Activated T-helper 1 cell treated with anti-CD3 and anti-CD28 coated beads, Interleukin-12 subunit alpha, Interleukin-12 subunit beta, Interleukin-2, Interleukin-4 antibody, amounts not matched to agents 30 ng/mL and 10 ng/mL and 1 ng/mL, durations not matched to agents 14 hours and 24 hours and 36 hours (primary cell): ENCODE data around the gene PSPH. TPM values are rescaled to one million over a fixed set of nuclear protein-coding genes. Genes with fewer than 3 reads are reported as not detected.

Experiments
- total RNA-seq: library from RNA; stranded (reverse); gene quantifications from 2 replicates; pipeline ENCODE4 v1.2.3, GENCODE V29; 2022

The PSPH gene
- total RNA-seq, 1 donor from 2014 or later, result 17.3 TPM

Other genes starting within 250 kb of the PSPH start
- not detected in 2 replicates for gene SEPTIN14, start 188.7 kb downstream of the PSPH start, total RNA-seq
- 1.3 and 3.1 TPM in 2 replicates for gene ZNF713, start 164.0 kb downstream of the PSPH start, total RNA-seq
- 38.2 and 39.3 TPM in 2 replicates for gene MRPS17, start 99.6 kb downstream of the PSPH start, total RNA-seq
- 49.4 and 50.0 TPM in 2 replicates for gene NIPSNAP2, start 86.9 kb downstream of the PSPH start, total RNA-seq
- 308 TPM in 2 replicates for gene CCT6A, start 321 bp upstream of the PSPH start, total RNA-seq
- gene SUMF2, start 12.8 kb upstream of the PSPH start, total RNA-seq, result 157 and 166 TPM in 2 replicates
- 3.4 and 4.3 TPM in 2 replicates for gene PHKG1, start 41.5 kb upstream of the PSPH start, total RNA-seq
- 613 and 617 TPM in 2 replicates for gene CHCHD2, start 55.0 kb upstream of the PSPH start, total RNA-seq
- not detected in 2 replicates for gene NUPR2, start 65.0 kb upstream of the PSPH start, total RNA-seq